ENCODE data around the gene PARK7.

Gene PARK7

DNA sequence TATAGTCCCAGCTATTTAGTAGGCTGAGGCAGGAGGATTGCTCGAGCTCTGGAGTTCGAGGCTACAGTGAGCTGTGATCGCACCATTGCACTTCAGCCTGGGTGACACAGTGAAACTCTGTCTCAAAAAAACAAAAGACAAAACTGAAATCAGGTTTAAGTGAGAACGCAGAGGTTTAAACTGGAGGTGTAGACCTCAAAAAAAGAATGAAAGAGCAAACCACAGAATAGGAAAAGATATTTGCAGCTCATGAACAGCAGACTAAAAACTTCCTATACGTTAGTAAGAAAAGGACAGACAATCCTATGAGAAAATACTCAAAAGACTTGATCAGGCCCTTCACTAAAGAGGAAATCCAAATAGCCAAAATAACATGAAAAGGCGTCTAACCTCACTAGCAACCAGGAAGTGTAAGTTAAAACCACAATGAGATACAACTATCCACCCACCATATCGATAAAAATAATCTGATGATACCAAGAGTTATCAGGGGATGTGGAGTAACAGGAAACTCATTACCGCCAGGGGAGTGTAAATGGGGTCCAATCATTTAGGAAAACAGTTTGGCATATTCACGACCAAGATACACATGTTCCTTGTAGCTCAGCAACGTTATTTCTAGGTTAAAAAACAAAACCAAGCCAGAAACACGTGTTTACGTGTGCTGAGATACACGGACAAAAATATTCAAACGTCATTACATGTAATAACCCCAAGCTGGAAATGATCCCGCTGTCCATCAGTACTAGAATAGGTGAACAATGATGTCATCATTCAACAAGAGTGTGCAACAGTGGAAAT, 30.7 kb upstream of the PARK7 start:
- TF ChIP-seq, protein P1, sequence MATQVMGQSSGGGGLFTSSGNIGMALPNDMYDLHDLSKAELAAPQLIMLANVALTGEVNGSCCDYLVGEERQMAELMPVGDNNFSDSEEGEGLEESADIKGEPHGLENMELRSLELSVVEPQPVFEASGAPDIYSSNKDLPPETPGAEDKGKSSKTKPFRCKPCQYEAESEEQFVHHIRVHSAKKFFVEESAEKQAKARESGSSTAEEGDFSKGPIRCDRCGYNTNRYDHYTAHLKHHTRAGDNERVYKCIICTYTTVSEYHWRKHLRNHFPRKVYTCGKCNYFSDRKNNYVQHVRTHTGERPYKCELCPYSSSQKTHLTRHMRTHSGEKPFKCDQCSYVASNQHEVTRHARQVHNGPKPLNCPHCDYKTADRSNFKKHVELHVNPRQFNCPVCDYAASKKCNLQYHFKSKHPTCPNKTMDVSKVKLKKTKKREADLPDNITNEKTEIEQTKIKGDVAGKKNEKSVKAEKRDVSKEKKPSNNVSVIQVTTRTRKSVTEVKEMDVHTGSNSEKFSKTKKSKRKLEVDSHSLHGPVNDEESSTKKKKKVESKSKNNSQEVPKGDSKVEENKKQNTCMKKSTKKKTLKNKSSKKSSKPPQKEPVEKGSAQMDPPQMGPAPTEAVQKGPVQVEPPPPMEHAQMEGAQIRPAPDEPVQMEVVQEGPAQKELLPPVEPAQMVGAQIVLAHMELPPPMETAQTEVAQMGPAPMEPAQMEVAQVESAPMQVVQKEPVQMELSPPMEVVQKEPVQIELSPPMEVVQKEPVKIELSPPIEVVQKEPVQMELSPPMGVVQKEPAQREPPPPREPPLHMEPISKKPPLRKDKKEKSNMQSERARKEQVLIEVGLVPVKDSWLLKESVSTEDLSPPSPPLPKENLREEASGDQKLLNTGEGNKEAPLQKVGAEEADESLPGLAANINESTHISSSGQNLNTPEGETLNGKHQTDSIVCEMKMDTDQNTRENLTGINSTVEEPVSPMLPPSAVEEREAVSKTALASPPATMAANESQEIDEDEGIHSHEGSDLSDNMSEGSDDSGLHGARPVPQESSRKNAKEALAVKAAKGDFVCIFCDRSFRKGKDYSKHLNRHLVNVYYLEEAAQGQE (IDR thresholded peaks at IDR 0.05; ENCODE audit: insufficient replicate concordance, low read depth), result no peak
- no peak for TF ChIP-seq POLR2AphosphoS5 (IDR thresholded peaks at IDR 0.05; ENCODE audit: low read depth)
- TF ChIP-seq SPI1 (IDR thresholded peaks at IDR 0.05; ENCODE audit: borderline replicate concordance, low read depth), result no peak; the same call in 1 of the 2 replicates
- TF ChIP-seq, protein P2, sequence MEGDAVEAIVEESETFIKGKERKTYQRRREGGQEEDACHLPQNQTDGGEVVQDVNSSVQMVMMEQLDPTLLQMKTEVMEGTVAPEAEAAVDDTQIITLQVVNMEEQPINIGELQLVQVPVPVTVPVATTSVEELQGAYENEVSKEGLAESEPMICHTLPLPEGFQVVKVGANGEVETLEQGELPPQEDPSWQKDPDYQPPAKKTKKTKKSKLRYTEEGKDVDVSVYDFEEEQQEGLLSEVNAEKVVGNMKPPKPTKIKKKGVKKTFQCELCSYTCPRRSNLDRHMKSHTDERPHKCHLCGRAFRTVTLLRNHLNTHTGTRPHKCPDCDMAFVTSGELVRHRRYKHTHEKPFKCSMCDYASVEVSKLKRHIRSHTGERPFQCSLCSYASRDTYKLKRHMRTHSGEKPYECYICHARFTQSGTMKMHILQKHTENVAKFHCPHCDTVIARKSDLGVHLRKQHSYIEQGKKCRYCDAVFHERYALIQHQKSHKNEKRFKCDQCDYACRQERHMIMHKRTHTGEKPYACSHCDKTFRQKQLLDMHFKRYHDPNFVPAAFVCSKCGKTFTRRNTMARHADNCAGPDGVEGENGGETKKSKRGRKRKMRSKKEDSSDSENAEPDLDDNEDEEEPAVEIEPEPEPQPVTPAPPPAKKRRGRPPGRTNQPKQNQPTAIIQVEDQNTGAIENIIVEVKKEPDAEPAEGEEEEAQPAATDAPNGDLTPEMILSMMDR (IDR thresholded peaks at IDR 0.05; ENCODE audit: insufficient read depth, low read length), result no peak
- TF ChIP-seq GABPA (IDR thresholded peaks at IDR 0.05; ENCODE audit: low read depth), result no peak
- Histone ChIP-seq H3K27me3 (ENCODE audit: insufficient read depth, poor library complexity, severe bottlenecking) (no peaks in the 10 kb centered on the region), H3K27ac (replicated peaks) (0 out of 2 replicates have a peak overlapping the region, but pooled peaks have one; percentile 26), H3K4me3 (replicated peaks; ENCODE audit: insufficient read depth, low read length) (no peak overlapping the region)
- DNase-seq (ENCODE audit: low read depth in 1 of 2, low spot score in 1 of 2), result no peak

DNA sequence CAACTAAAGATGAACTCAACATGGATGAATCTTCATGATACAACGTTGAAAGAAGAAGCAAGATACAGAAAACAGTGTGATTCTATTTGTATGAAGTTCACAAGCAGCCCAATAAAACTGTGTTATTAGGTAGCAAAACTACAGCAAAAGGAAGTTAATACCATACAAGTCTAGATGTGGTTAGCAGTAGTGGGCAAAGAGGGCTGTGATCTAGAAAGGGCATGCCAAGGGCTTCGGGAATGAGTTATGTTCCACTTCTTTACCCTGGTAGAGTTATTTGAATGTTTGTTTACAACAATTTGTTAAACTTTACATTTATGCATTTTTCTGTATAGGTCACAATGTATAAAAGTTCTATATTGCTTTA, 30.1 kb upstream of the PARK7 start:
- TF ChIP-seq GABPA (IDR thresholded peaks at IDR 0.05; ENCODE audit: low read depth), result no peak
- TF ChIP-seq, protein P2 (IDR thresholded peaks at IDR 0.05; ENCODE audit: insufficient read depth, low read length), result no peak
- TF ChIP-seq, protein P1 (IDR thresholded peaks at IDR 0.05; ENCODE audit: insufficient replicate concordance, low read depth), result no peak
- TF ChIP-seq SPI1 (IDR thresholded peaks at IDR 0.05; ENCODE audit: borderline replicate concordance, low read depth), result no peak
- TF ChIP-seq POLR2AphosphoS5 (IDR thresholded peaks at IDR 0.05; ENCODE audit: low read depth), result no peak
- Histone ChIP-seq H3K27ac (replicated peaks) (no peak overlapping the region), H3K27me3 (ENCODE audit: insufficient read depth, poor library complexity, severe bottlenecking) (no peaks in the 10 kb centered on the region), H3K4me3 (replicated peaks; ENCODE audit: insufficient read depth, low read length) (no peak overlapping the region)
- no peak for DNase-seq (ENCODE audit: low read depth in 1 of 2, low spot score in 1 of 2)

DNA sequence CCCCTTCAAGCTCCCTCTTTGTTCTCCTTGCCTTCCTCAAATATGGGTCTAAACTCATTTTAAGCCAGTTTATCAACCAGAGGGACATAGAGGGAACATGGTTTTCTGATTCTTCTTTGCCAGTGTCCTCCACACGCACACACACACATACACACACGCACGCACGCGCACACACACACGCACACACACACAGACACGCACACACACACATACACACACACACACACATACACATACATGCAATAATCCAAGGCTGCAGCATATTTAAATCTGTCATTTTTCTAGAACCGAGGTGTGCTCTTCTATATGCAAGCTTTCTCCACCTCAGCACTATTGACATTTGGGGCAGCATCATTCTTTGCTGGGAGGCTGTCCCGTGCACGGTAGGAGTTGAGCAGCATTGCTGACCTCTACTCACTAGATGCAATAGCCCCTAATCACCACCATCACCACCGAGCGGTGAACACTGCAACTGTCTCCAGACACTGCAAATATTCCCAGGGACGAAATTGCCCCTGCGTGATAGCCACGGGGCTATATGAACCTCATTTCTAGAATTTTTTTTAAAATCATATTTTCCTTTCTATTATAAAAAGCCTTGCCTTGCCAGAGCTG, 28.9 kb upstream of the PARK7 start:
- no peak for TF ChIP-seq GABPA (IDR thresholded peaks at IDR 0.05; ENCODE audit: low read depth)
- Histone ChIP-seq H3K4me3 (replicated peaks; ENCODE audit: insufficient read depth, low read length) (no peak overlapping the region), H3K27ac (replicated peaks) (no peak overlapping the region), H3K27me3 (ENCODE audit: insufficient read depth, poor library complexity, severe bottlenecking) (no peaks in the 10 kb centered on the region)
- DNase-seq (ENCODE audit: low read depth in 1 of 2, low spot score in 1 of 2), result no peak

DNA sequence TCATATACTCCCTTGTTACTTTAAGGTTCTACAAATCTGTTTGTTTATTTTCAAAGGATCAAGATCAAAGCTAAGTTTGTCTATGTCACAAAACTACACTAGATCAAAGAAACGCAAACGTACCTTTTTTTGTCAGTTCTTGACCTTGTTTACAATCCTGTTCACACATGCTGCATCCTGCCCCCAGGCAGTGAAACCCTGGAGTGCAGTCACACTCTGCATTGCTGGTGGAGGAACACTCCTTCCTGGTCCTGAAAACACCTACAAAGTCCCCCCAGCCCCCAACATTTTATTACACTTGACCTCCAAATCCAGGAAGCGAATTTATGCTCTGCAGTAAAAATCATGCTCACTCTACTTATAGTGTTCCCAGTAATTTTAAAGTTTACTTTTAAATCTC, 23.4 kb upstream of the PARK7 start:
- TF ChIP-seq GABPA (IDR thresholded peaks at IDR 0.05; ENCODE audit: low read depth) (no peak), POLR2AphosphoS5 (IDR thresholded peaks at IDR 0.05; ENCODE audit: low read depth) (no peak), SPI1 (IDR thresholded peaks at IDR 0.05; ENCODE audit: borderline replicate concordance, low read depth) (no peak)
- TF ChIP-seq, protein P1 (IDR thresholded peaks at IDR 0.05; ENCODE audit: insufficient replicate concordance, low read depth), result no peak
- TF ChIP-seq, protein P2 (IDR thresholded peaks at IDR 0.05; ENCODE audit: insufficient read depth, low read length), result no peak
- Histone ChIP-seq H3K27me3 (ENCODE audit: insufficient read depth, poor library complexity, severe bottlenecking) (no peaks in the 10 kb centered on the region), H3K27ac (replicated peaks) (no peak overlapping the region), H3K4me3 (replicated peaks; ENCODE audit: insufficient read depth, low read length) (no peak overlapping the region)
- DNase-seq (ENCODE audit: low read depth in 1 of 2, low spot score in 1 of 2), result no peak
